Thoracic aorta endothelial cell (primary cell): ENCODE measurements around the gene MAGEB5. TPM values are rescaled to one million over a fixed set of nuclear protein-coding genes. Genes with fewer than 3 reads are reported as not detected.

ENCODE experiments used
- total RNA-seq: library from RNA; depleted of rRNA; stranded (reverse); fragments of >200 nt; gene quantifications from 2 replicates; pipeline ENCODE4 v1.2.3, GENCODE V29; 2012

MAGEB5 gene
- total RNA-seq: not detected in 2 replicates

GRCh38 chrX:26215869-26216268, at the start of gene MAGEB5:
Gene MAGEB5, plus strand, starts transcription at chrX:26216169. Its CDS starts 1,133 bp downstream, at chrX:26217302.

GRCh38 chrX:26192204-26192603, 23.8 kb upstream of the MAGEB5 start, which contains the start of gene MAGEB6:
Gene MAGEB6, plus strand, starts transcription at chrX:26192440. Its CDS starts 1,407 bp downstream, at chrX:26193847.

Other genes with a start within 250 kb of the MAGEB5 start
- gene MAGEB18, start 77.8 kb upstream of the MAGEB5 start, total RNA-seq: not detected in 2 replicates
- gene MAGEB6B, start 55.6 kb upstream of the MAGEB5 start, total RNA-seq: not detected in 2 replicates
- gene MAGEB6, start 23.7 kb upstream of the MAGEB5 start, total RNA-seq: not detected in 2 replicates